Mammary epithelial cell (primary cell): ENCODE measurements around the gene KLHL28.

ENCODE experiments used
- CTCF ChIP-seq, 2 donors: IDR thresholded peaks in 1 of 2; conservative IDR thresholded peaks in 1 of 2; 2 replicates each; pipeline ENCODE4 v1.5.1; 2011 to 2012; ENCODE audit warnings: inconsistent platforms in 2 of 2, low read length in 2 of 2, mild to moderate bottlenecking in 2 of 2, control low read depth in 1 of 2, low read depth in 1 of 2; ENCODE audit not compliant: insufficient read depth in 1 of 2; ENCODE audit errors: extremely low read depth in 1 of 2
- EZH2 ChIP-seq: IDR thresholded peaks from 2 replicates; pipeline ENCODE4 v1.6.1; 2012; ENCODE audit warnings: low read length, inconsistent platforms, borderline replicate concordance

GRCh38 chr14:44942436-44942835, 19.3 kb downstream of the KLHL28 start:
- TF ChIP-seq CTCF (conservative IDR thresholded peaks at IDR 0.05 in 1 of 2, IDR thresholded peaks at IDR 0.05 in 1 of 2; ENCODE audit: extremely low read depth in 1 of 2, insufficient read depth in 1 of 2, low read depth in 1 of 2, low read length in 2 of 2) = no peak
- no peak for TF ChIP-seq EZH2
